AG04450 (cell line): ENCODE measurements around the gene LAYN. TPM values are rescaled to one million over a fixed set of nuclear protein-coding genes. Genes with fewer than 3 reads are reported as not detected.

Source experiments
- CTCF ChIA-PET: fragments of 300-600, 350-600 bp; formaldehyde crosslinking; extraction: SDS; loops from one replicate; lab custom pipeline; 2022; ENCODE audit warnings: antibody characterized with exemption, inconsistent platforms; lab: Charles Lee
- POLR2A ChIA-PET: fragments of 350-600 bp; formaldehyde crosslinking; extraction: SDS; loops from one replicate; lab custom pipeline; 2021; ENCODE audit warnings: antibody characterized with exemption, inconsistent platforms; lab: Yijun Ruan, JAX
- DNase-seq: peaks from one replicate; pipeline ENCODE4 v3.0.0-alpha.2; 2011; ENCODE audit warnings: low read depth, low spot score
- H3K27ac ChIP-seq: one replicate; pipeline ENCODE4 v1.5.1; 2012; ENCODE audit warnings: low read depth, low read length, control low read depth
- H3K27me3 ChIP-seq: one replicate; pipeline ENCODE4 v1.6.0; 2012; ENCODE audit warnings: low read length; ENCODE audit not compliant: control insufficient read depth, insufficient read depth
- H3K4me3 ChIP-seq: 2 replicates; pipeline ENCODE4 v1.5.1; 2011; ENCODE audit warnings: mild to moderate bottlenecking, low read depth, low read length, control low read depth
- H3K9me3 ChIP-seq: 2 replicates; pipeline ENCODE4 v1.5.1; 2012; ENCODE audit warnings: low read length; ENCODE audit not compliant: control insufficient read depth, insufficient read depth
- CTCF ChIP-seq: IDR thresholded peaks from 2 replicates; pipeline ENCODE4 v1.5.1; 2011; ENCODE audit warnings: low read depth, low read length, control low read depth, inconsistent platforms
- polyA plus RNA-seq: library from polyadenylated mRNA; depleted of rRNA; stranded (reverse); fragments of >200 nt; gene quantifications from 2 replicates; pipeline ENCODE4 v1.2.3, GENCODE V29; 2011

LAYN gene
- polyA plus RNA-seq, 1 experiment: 119 TPM

- no peak for DNase-seq
- no peak overlapping the region for H3K4me3 ChIP-seq
- ChIA-PET POLR2A (interaction anchor here (0.6 kb wide), 1 partner anchor 635 kb away, joined by 3 read pairs; no protein-coding TSS in a partner anchor), CTCF (no interaction called here)
- no peaks in the 10 kb centered on the region for H3K27me3 ChIP-seq
- no peak for TF ChIP-seq CTCF
- no peak overlapping the region for H3K27ac ChIP-seq
- no peaks in the 10 kb centered on the region for H3K9me3 ChIP-seq
These were observed 8.2 kb upstream of the LAYN start for GRCh38 chr11:111532365-111532709.

GRCh38 chr11:111535281-111535680, 5.2 kb upstream of the LAYN start:
- CTCF ChIA-PET: no interaction called here
- H3K9me3 ChIP-seq: no peaks in the 10 kb centered on the region
- POLR2A ChIA-PET: no interaction called here
- H3K27ac ChIP-seq: no peak overlapping the region
- TF ChIP-seq CTCF: no peak
- no peaks in the 10 kb centered on the region for H3K27me3 ChIP-seq
- H3K4me3 ChIP-seq: no peak overlapping the region
- DNase-seq: no peak

DNA sequence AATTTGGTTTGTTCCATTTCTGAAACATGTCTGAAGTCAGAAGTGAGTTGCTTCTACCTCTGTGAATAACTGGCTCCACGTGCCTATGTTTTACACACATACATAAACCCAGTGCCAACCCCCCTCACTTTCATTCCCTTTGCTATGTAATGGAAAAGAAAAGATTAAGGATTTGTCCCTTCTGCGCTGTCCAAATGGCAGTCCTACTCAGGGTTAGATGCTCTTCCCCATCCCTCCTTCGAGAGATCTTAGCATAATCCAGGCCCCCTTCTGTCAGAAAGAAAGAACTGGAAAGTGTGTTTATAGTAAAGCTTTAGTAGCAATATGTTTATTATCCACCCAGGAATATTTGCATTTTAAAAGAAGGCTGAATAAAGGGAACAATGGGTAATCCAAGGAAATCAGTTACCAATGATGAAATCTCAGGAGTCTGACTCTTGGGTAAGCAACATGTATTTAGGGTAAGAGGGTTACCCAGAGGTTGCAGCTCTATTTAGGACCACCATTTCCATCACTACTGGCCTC, 3.1 kb upstream of the LAYN start:
- no peak for DNase-seq
- no peaks in the 10 kb centered on the region for H3K9me3 ChIP-seq
- ChIA-PET POLR2A (no interaction called here), CTCF (no interaction called here)
- H3K27ac ChIP-seq: no peak overlapping the region
- H3K4me3 ChIP-seq: no peak overlapping the region
- TF ChIP-seq CTCF: no peak
- H3K27me3 ChIP-seq: no peaks in the 10 kb centered on the region

DNA sequence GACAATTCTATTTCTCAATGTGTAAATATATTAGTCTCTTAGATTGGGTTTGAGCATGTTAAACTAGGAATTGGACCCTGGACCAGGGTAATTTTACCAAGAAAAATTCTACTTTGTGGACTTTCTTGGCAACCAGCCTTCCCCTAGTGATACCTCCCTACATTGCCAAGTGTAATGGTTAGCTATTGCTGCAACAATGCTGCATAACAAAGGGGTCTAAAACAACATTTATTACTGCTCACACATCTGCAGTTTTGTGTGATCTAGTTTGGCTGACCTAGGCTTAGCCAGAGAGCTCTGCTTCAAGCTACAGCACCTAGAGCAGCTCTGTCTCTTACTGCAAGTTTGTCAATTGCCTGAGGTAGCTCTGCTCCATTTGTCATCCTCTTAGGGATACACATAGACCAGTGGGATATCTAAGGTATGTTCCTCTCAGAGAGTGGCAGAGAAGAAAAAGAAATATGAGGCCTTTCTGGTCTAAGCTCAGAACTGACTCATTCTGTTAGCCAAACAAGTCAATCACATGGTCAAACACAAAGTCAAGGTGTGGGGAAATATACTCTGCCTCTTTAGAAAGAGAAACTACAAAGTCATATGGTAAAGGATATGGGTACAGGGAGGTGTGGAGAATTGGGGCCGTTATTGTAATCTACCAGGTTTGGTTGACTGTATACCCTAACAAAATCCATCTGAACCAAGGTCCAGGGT, 2.0 kb upstream of the LAYN start:
- no peak overlapping the region for H3K27ac ChIP-seq
- ChIA-PET CTCF (no interaction called here), POLR2A (interaction anchor here (1.1 kb wide), 1 partner anchor 281 kb away, joined by 3 read pairs; no protein-coding TSS in a partner anchor)
- no peaks in the 10 kb centered on the region for H3K9me3 ChIP-seq
- no peak for TF ChIP-seq CTCF
- no peaks in the 10 kb centered on the region for H3K27me3 ChIP-seq
- DNase-seq: no peak
- H3K4me3 ChIP-seq: no peak overlapping the region

DNA sequence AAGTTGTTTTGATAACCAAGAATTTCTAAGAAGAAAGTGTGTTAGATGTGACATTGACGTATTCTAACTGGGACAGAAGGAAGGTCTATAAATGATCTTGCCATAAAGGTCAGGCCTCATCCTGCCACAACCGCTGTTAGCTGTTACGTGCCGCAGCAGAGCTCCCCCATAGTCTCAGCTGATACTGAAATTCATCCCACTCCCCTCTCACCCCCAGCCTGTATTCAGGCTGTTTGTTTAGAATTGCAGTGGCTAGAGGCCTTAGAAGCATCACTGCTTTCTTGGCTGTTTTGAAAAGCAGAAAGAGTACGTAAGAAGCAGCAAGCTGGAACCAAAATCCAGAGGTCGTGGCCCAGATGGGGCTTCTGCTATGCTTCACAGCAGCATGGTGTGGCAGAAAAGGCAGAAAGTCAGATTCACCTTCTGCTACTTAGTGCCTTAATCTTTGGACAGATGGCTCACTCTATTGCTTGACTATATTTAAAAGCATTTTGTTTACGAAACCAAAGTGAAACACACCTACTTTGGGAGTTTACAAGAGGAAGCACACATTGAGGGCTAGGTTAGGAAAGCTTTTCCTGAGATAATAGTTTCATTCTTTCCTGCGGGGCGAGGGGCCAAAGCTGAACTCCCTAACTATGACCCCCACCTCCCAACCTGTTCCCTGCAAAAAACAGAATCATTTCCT, 950 bp upstream of the LAYN start:
- Histone ChIP-seq H3K27me3 (no peaks in the 10 kb centered on the region), H3K4me3 (peak overlapping the region; percentile 74), H3K27ac (peak overlapping the region; percentile 72), H3K9me3 (no peaks in the 10 kb centered on the region)
- DNase-seq: no peak
- no peak for TF ChIP-seq CTCF
- POLR2A ChIA-PET: interaction anchor here (2.8 kb wide), 1 partner anchor 18 kb away, joined by 16 read pairs; no protein-coding TSS in a partner anchor
- CTCF ChIA-PET: no interaction called here
